IPS-18c (cell line): ENCODE measurements around the gene MARF1.
A peak's percentile ranks its signal among the peaks of the same experiment; 100 is the strongest.
"Not testable (repeated sequence)": the region's sequence is repeated elsewhere in the genome, so short reads cannot be mapped to it uniquely, and the experiment has no call there.

Experiments used
- H3K4me3 ChIP-seq: 2 replicates; pipeline ENCODE4 v1.7.0; 2013; ENCODE audit warnings: low read depth, mild to moderate bottlenecking, low read length, moderate library complexity; ENCODE audit not compliant: insufficient read depth
- H3K9me3 ChIP-seq: one replicate; pipeline ENCODE4 v1.6.1; 2013; ENCODE audit warnings: mild to moderate bottlenecking, low read length, moderate library complexity; ENCODE audit not compliant: control insufficient read depth, insufficient read depth

The MARF1 gene

GRCh38 chr16:15660203-15660601 lies 17.2 kb upstream of the MARF1 start:
- H3K4me3 ChIP-seq, result no peak overlapping the region

GRCh38 chr16:15658556-15658955 lies 15.6 kb upstream of the MARF1 start:
- H3K9me3 ChIP-seq, result no peaks in the 10 kb centered on the region
- no peak overlapping the region for H3K4me3 ChIP-seq

More at GRCh38 chr16:15660203-15660601, 17.2 kb upstream of the MARF1 start:
- H3K9me3 ChIP-seq, result no peaks in the 10 kb centered on the region

- Histone ChIP-seq H3K4me3 (no peak overlapping the region), H3K9me3 (no peaks in the 10 kb centered on the region)
Observed at GRCh38 chr16:15658149-15658548, 15.2 kb upstream of the MARF1 start.

GRCh38 chr16:15655561-15655960 lies 12.6 kb upstream of the MARF1 start:
- not testable (repeated sequence) for H3K4me3 ChIP-seq, H3K9me3 ChIP-seq

GRCh38 chr16:15654591-15654990 lies 11.6 kb upstream of the MARF1 start:
- Histone ChIP-seq H3K9me3 (no peaks in the 10 kb centered on the region), H3K4me3 (no peak overlapping the region)

GRCh38 chr16:15653227-15653626 lies 10.3 kb upstream of the MARF1 start:
- Histone ChIP-seq H3K9me3 (no peaks in the 10 kb centered on the region), H3K4me3 (no peak overlapping the region)

GRCh38 chr16:15652293-15653001 lies 9.5 kb upstream of the MARF1 start:
- no peaks in the 10 kb centered on the region for H3K9me3 ChIP-seq
- H3K4me3 ChIP-seq, result no peak overlapping the region

GRCh38 chr16:15650698-15651171 lies 7.8 kb upstream of the MARF1 start:
- no peaks in the 10 kb centered on the region for H3K9me3 ChIP-seq
- peak overlapping the region; percentile 94 for H3K4me3 ChIP-seq

- Histone ChIP-seq H3K9me3 (no peaks in the 10 kb centered on the region), H3K4me3 (peak within 1 kb of the TSS; percentile 94)
Observed at GRCh38 chr16:15650019-15650697, 7.2 kb upstream of the MARF1 start, which contains the start of gene NDE1. Gene NDE1, plus strand, starts transcription at chr16:15650245. Its CDS starts 14,534 bp downstream, at chr16:15664779.

- peak overlapping the region; percentile 94 for H3K4me3 ChIP-seq
- no peaks in the 10 kb centered on the region for H3K9me3 ChIP-seq
Observed at GRCh38 chr16:15649727-15650018, 6.7 kb upstream of the MARF1 start.

GRCh38 chr16:15649311-15649710 lies 6.4 kb upstream of the MARF1 start:
- H3K9me3 ChIP-seq, result not testable (repeated sequence)
- H3K4me3 ChIP-seq, result peak overlapping the region; percentile 94; the same call in 1 of the 2 replicates

GRCh38 chr16:15648135-15648730 lies 5.3 kb upstream of the MARF1 start:
- Histone ChIP-seq H3K4me3 (no peak overlapping the region), H3K9me3 (no peaks in the 10 kb centered on the region)

- Histone ChIP-seq H3K4me3 (no peak overlapping the region), H3K9me3 (no peaks in the 10 kb centered on the region)
Observed at GRCh38 chr16:15647294-15648014, 4.5 kb upstream of the MARF1 start.

- not testable (repeated sequence) for H3K4me3 ChIP-seq, H3K9me3 ChIP-seq
Observed at GRCh38 chr16:15646557-15647293, 3.8 kb upstream of the MARF1 start.

GRCh38 chr16:15644962-15645465 lies 2.1 kb upstream of the MARF1 start:
- H3K4me3 ChIP-seq, H3K9me3 ChIP-seq: not testable (repeated sequence)

GRCh38 chr16:15644267-15644961 lies 1.5 kb upstream of the MARF1 start:
- H3K9me3 ChIP-seq, result no peaks in the 10 kb centered on the region
- H3K4me3 ChIP-seq, result no peak overlapping the region
